Cardiac muscle cell (in vitro differentiated cells and primary cell): ENCODE measurements around the gene FOXE3. TPM values are rescaled to one million over a fixed set of nuclear protein-coding genes. Genes with fewer than 3 reads are reported as not detected.

Experiments used
- DNase-seq, 2 donors: peaks; one replicate each; pipeline versions ENCODE4 v3.0.0 to v3.0.0-alpha.2; 2010 to 2017; ENCODE audit warnings: low read depth in 1 of 2, low spot score in 1 of 2
- H3K27ac ChIP-seq: fragments of 200-600 bp; sonication (generic); 2 replicates; pipeline ENCODE4 v1.5.1; 2016
- H3K27me3 ChIP-seq: fragments of 200-600 bp; sonication (generic); 2 replicates; pipeline ENCODE4 v1.6.0; 2016; ENCODE audit warnings: control low read depth
- H3K36me3 ChIP-seq: fragments of 200-600 bp; sonication (generic); 2 replicates; pipeline ENCODE4 v1.5.1; 2016; ENCODE audit warnings: control low read depth
- H3K4me1 ChIP-seq: fragments of 200-600 bp; sonication (generic); 2 replicates; pipeline ENCODE4 v1.8.1; 2017; ENCODE audit warnings: low read depth, mild to moderate bottlenecking, mixed run types
- H3K4me3 ChIP-seq: fragments of 200-600 bp; sonication (generic); 2 replicates; pipeline ENCODE4 v1.5.1; 2016; ENCODE audit warnings: mild to moderate bottlenecking
- H3K9me3 ChIP-seq: fragments of 200-600 bp; sonication (generic); 2 replicates; pipeline ENCODE4 v1.5.1; 2017; ENCODE audit warnings: low read depth, mild to moderate bottlenecking, control low read depth
- polyA plus RNA-seq: library from polyadenylated mRNA; unstranded; fragments of >200 nt; fragmentation: Nextera tagmentation; extraction: Ambion mirVana; gene quantifications from 2 replicates; pipeline ENCODE4 v1.2.1, GENCODE V29; 2016
- total RNA-seq: library from RNA; depleted of rRNA; stranded (reverse); fragments of >200 nt; gene quantifications from 2 replicates; pipeline ENCODE4 v1.2.3, GENCODE V29; 2016
- TF ChIP-seq, protein P1 (sequence below): IDR thresholded peaks from 2 replicates; pipeline ENCODE4 v1.5.1; 2012; ENCODE audit warnings: low read depth, mild to moderate bottlenecking, low read length

The FOXE3 gene
- total RNA-seq (not detected in 2 replicates), polyA plus RNA-seq (not detected in 2 replicates)

DNA sequence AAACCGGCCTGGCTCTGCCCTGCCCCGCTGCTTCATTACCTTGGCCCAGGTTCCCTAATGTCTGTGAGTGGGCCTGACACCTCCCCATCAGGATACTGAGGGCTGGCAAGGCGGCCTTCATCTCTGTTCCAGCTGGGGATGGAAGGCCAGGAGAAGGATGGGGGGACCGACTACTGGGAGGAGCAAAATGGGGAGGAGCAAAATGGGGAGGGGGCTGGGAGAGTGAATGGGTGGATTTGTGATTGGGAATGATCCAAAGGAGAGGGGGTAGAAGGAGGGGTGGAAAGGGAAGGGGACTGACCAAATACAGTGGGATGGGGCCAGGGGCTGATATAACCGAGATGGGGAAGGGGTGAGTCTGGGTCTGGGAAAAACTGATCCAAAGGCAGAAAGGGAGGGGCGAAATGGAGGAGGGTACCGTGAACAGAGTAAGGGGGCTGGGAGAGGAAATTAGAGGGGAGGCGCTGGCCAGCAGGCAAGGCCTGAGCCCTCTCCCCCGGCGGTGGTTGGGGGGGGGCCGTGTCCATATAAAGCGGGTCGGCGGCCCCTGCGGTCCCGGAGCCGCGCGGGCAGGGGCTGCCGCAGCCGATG, at the start of gene FOXE3:
Gene FOXE3 (plus strand): TSS at position 558 of the 591 bp plus-strand sequence. CDS start 31 bp downstream, at position 589.
- no peak for DNase-seq
- H3K4me1 ChIP-seq, result no peaks in the 10 kb centered on the region
- no peaks in the 10 kb centered on the region for H3K9me3 ChIP-seq
- peaks cover 100% of the 10 kb centered on the region for H3K27me3 ChIP-seq
- no peak within 1 kb of the TSS for H3K27ac ChIP-seq
- TF ChIP-seq, protein P1, sequence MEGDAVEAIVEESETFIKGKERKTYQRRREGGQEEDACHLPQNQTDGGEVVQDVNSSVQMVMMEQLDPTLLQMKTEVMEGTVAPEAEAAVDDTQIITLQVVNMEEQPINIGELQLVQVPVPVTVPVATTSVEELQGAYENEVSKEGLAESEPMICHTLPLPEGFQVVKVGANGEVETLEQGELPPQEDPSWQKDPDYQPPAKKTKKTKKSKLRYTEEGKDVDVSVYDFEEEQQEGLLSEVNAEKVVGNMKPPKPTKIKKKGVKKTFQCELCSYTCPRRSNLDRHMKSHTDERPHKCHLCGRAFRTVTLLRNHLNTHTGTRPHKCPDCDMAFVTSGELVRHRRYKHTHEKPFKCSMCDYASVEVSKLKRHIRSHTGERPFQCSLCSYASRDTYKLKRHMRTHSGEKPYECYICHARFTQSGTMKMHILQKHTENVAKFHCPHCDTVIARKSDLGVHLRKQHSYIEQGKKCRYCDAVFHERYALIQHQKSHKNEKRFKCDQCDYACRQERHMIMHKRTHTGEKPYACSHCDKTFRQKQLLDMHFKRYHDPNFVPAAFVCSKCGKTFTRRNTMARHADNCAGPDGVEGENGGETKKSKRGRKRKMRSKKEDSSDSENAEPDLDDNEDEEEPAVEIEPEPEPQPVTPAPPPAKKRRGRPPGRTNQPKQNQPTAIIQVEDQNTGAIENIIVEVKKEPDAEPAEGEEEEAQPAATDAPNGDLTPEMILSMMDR, result no peak
- H3K36me3 ChIP-seq, result no peaks in the 10 kb centered on the region
- H3K4me3 ChIP-seq, result peak within 1 kb of the TSS; percentile 23

DNA sequence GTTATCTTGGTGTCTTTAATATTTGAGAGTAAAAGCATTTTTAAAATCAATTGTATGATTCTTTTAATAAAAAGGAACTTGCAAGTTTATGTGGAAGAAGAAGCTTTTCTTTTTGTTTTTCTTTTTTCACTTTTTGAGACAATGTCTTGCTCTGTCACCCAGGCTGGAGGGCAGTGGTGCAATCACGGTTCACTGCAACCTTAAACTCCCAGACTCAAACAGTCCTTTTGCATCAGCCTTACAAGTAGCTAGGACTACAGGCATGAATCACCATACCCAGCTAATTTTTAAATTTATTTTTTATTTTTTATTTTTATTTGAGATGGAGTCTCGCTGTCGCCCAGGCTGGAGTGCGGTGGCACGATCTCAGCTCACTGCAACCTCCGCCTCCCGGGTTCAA, 48.4 kb upstream of the FOXE3 start:
- Histone ChIP-seq H3K36me3 (peaks cover 7% of the 10 kb centered on the region), H3K4me1 (no peaks in the 10 kb centered on the region), H3K27ac (no peak overlapping the region), H3K27me3 (no peaks in the 10 kb centered on the region), H3K9me3 (no peaks in the 10 kb centered on the region), H3K4me3 (no peak overlapping the region)
- DNase-seq, result no peak
- TF ChIP-seq, protein P1, result no peak

DNA sequence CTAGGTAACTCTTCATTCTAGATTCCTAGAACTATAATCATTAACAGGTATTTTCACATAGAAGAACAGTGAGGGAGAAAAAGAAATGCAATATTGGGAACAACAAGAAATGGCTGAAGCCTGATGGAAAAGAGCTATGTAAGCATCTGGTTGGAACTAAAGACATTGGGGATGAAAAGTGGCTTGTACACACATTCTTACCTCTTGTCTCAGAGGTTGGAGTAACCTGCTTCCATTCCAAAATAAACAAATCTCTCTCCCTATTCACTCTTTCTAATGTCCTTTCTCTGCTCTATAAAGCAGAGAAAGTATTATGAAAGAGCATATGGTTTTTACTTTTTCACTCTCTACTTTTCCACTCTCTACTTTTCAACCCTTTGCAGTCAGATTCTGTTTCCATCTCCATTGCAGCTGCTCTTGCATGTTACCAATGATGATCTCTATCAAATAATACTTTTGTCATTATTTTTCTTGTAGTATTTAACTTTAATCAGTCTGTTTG, 45.0 kb upstream of the FOXE3 start:
- no peak overlapping the region for H3K4me3 ChIP-seq
- H3K9me3 ChIP-seq, result no peaks in the 10 kb centered on the region
- no peak for DNase-seq
- H3K36me3 ChIP-seq, result peaks cover 37% of the 10 kb centered on the region
- H3K4me1 ChIP-seq, result no peaks in the 10 kb centered on the region
- H3K27ac ChIP-seq, result no peak overlapping the region
- TF ChIP-seq, protein P1, result no peak
- no peaks in the 10 kb centered on the region for H3K27me3 ChIP-seq

DNA sequence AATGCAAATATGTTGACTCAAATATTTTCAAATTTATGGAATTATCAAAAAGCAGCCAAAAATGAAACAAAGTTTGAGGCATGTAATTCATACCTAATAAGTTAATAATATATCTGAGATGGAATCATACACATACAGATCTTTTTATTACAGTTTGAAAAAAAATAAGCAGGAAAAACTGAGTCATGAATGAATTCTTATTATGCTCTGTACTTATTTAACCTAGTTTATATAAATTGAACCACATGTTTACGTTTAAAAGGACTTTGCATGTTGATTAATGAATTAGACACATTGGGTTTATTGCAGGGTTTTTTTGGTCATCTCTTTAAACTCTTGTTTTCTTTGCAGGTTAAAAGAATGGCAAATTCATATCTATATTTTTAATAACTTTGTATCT, 41.6 kb upstream of the FOXE3 start:
- TF ChIP-seq, protein P1, result no peak
- DNase-seq, result no peak
- peaks cover 33% of the 10 kb centered on the region for H3K36me3 ChIP-seq

DNA sequence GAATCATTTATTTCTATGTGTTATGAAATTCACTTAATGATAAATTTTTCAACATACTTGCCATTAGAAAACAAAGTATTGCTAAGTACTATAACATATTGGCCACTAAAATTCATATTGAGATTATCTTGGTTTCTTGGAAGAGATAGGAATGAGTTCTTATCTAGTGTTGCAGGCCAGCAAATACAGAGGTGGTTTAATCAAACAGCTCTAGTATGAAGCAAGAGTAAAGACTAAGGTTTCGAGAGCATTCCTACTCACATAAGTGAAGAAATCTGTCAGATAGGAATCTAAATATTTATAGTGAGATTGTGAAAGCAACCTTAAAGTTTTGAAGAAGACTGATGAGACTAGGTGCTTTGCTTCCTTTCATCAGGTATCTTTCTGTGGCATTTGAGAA, 37.9 kb upstream of the FOXE3 start:
- no peaks in the 10 kb centered on the region for H3K4me1 ChIP-seq
- DNase-seq, result peak in 1 of 2 donors; percentile 13
- no peaks in the 10 kb centered on the region for H3K9me3 ChIP-seq
- no peak overlapping the region for H3K4me3 ChIP-seq
- TF ChIP-seq, protein P1, result no peak
- H3K36me3 ChIP-seq, result peaks cover 25% of the 10 kb centered on the region
- H3K27me3 ChIP-seq, result no peaks in the 10 kb centered on the region
- H3K27ac ChIP-seq, result no peak overlapping the region

More for the DNA sequence above, 41.6 kb upstream of the FOXE3 start:
- Histone ChIP-seq H3K4me1 (no peaks in the 10 kb centered on the region), H3K4me3 (no peak overlapping the region), H3K27ac (no peak overlapping the region), H3K27me3 (no peaks in the 10 kb centered on the region), H3K9me3 (no peaks in the 10 kb centered on the region)
